ENCODE results near the gene TEX261.
A peak's percentile ranks its signal among the peaks of the same experiment; 100 is the strongest.

TEX261 gene

GRCh38 chr2:70959271-70959761 lies 35.4 kb downstream of the TEX261 start:
- DNase-seq (ENCODE audit: low spot score): peak; percentile 15
- TF ChIP-seq, protein P1, sequence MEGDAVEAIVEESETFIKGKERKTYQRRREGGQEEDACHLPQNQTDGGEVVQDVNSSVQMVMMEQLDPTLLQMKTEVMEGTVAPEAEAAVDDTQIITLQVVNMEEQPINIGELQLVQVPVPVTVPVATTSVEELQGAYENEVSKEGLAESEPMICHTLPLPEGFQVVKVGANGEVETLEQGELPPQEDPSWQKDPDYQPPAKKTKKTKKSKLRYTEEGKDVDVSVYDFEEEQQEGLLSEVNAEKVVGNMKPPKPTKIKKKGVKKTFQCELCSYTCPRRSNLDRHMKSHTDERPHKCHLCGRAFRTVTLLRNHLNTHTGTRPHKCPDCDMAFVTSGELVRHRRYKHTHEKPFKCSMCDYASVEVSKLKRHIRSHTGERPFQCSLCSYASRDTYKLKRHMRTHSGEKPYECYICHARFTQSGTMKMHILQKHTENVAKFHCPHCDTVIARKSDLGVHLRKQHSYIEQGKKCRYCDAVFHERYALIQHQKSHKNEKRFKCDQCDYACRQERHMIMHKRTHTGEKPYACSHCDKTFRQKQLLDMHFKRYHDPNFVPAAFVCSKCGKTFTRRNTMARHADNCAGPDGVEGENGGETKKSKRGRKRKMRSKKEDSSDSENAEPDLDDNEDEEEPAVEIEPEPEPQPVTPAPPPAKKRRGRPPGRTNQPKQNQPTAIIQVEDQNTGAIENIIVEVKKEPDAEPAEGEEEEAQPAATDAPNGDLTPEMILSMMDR (IDR thresholded peaks at IDR 0.05; ENCODE audit: borderline replicate concordance, control extremely low read depth, extremely low read depth, insufficient read depth, missing control alignments): no peak
- in situ Hi-C loops (cut with MboI; ENCODE audit: low sequenced_read_pairs, unreplicated experiment): no loop called here

GRCh38 chr2:70958759-70959158 lies 35.9 kb downstream of the TEX261 start:
- in situ Hi-C loops (cut with MboI; ENCODE audit: low sequenced_read_pairs, unreplicated experiment): no loop called here

GRCh38 chr2:70957798-70958197 lies 36.9 kb downstream of the TEX261 start:
- no peak for DNase-seq (ENCODE audit: low spot score)
- TF ChIP-seq, protein P1 (IDR thresholded peaks at IDR 0.05; ENCODE audit: borderline replicate concordance, control extremely low read depth, extremely low read depth, insufficient read depth, missing control alignments): no peak
- in situ Hi-C loops (cut with MboI; ENCODE audit: low sequenced_read_pairs, unreplicated experiment): no loop called here

More at GRCh38 chr2:70958759-70959158, 35.9 kb downstream of the TEX261 start:
- no peak for DNase-seq (ENCODE audit: low spot score)
- TF ChIP-seq, protein P1 (IDR thresholded peaks at IDR 0.05; ENCODE audit: borderline replicate concordance, control extremely low read depth, extremely low read depth, insufficient read depth, missing control alignments): no peak

DNA sequence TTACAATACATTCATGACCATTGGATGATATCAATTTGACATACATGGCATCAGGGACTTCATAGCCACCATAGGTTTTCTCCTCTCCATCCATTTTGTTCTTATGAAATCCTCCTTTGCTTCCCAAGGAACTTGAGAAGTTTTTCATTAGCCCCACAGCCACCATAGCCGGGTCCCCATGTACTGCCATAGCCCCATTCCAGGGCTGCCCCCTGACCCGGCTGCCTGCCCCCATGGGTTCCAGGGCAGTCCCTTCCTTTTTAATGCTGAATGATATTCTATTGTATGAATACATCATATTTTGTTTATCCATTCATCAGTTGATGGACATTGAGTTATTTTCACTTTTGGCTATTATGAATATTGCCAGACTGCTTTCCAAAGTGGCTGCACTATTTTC lies 38.5 kb downstream of the TEX261 start:
- in situ Hi-C loops (cut with MboI; ENCODE audit: low sequenced_read_pairs, unreplicated experiment): no loop called here
- TF ChIP-seq, protein P1 (IDR thresholded peaks at IDR 0.05; ENCODE audit: borderline replicate concordance, control extremely low read depth, extremely low read depth, insufficient read depth, missing control alignments): no peak
- no peak for DNase-seq (ENCODE audit: low spot score)

DNA sequence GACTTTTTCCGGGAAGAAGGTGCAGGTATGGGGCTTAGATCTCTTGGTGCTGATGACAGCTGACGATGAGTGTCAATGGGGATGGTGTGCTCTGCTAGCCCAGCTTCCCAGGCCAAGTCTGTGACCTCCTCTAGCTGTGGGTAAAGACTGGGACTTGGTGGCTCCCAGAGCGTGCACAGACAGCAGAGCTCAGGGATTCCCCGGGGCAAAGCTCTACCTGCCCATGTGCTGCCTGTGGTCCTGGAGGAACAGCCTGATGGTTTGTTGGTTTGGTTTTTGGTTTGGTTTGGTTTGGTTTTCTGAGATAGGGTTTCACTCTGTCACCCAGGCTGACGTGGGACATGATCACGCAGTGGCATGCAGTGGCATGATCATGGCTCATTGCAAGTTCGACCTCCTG lies 39.8 kb downstream of the TEX261 start:
- TF ChIP-seq, protein P1 (IDR thresholded peaks at IDR 0.05; ENCODE audit: borderline replicate concordance, control extremely low read depth, extremely low read depth, insufficient read depth, missing control alignments): no peak
- in situ Hi-C loops (cut with MboI; ENCODE audit: low sequenced_read_pairs, unreplicated experiment): no loop called here
- DNase-seq (ENCODE audit: low spot score): no peak

DNA sequence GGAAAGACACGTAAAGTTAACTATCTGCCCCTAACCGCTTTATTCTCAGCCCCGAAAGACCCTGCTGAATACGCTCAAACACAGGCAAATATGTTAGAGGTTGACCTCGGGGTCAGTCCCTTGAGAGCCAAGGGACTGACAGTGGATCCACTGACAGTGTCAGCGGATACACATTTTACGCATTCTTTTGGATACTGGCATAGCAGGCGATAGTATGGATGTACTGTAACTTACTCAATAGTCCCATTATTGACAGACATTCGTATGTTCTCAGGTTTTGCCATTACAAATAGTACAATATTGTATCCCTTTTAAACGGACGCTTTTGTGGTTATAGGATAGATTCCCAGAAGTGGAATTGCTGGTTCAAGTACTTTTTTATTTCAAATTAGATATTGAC lies 45.6 kb downstream of the TEX261 start:
- TF ChIP-seq, protein P1 (IDR thresholded peaks at IDR 0.05; ENCODE audit: borderline replicate concordance, control extremely low read depth, extremely low read depth, insufficient read depth, missing control alignments): no peak

More for the DNA sequence above, 45.6 kb downstream of the TEX261 start:
- in situ Hi-C loops (cut with MboI; ENCODE audit: low sequenced_read_pairs, unreplicated experiment): no loop called here
- DNase-seq (ENCODE audit: low spot score): no peak

Data from GM13976 (cell line).